ENCODE data around the gene ATOSB. TPM values are rescaled to one million over a fixed set of nuclear protein-coding genes. Genes with fewer than 3 reads are reported as not detected.

Gene ATOSB
- total RNA-seq, 1 experiment from 2014 or later: 9.2 TPM

GRCh38 chr9:35105571-35106342 is 9.9 kb downstream of the ATOSB start:
- H3K27me3 ChIP-seq (ENCODE audit: low read length): no peaks in the 10 kb centered on the region
- TF ChIP-seq EZH2 (IDR thresholded peaks at IDR 0.05; ENCODE audit: low read length, unreplicated experiment) (no peak), CTCF (conservative IDR thresholded peaks at IDR 0.05; ENCODE audit: low read depth, low read length) (no peak), EZH2phosphoT487 (IDR thresholded peaks at IDR 0.05; ENCODE audit: borderline replicate concordance, low read length) (no peak)
- H3K4me2 ChIP-seq (ENCODE audit: low read length): no peak overlapping the region
- POLR2A ChIA-PET (ENCODE audit: unreplicated experiment): interaction anchor here (0.5 kb wide), 1 partner anchor 457 kb away, joined by 3 read pairs; no protein-coding TSS in a partner anchor
- H3F3A ChIP-seq (ENCODE audit: low read length, unreplicated experiment): no peaks in the 10 kb centered on the region
- no TSS peak for BruUV-seq (replicated peaks)
- no peak for ATAC-seq
- no peaks in the 10 kb centered on the region for H3K9me3 ChIP-seq (ENCODE audit: low read length)
- no peaks in the 10 kb centered on the region for H4K20me1 ChIP-seq (ENCODE audit: low read length)
- no peak overlapping the region for H3K4me3 ChIP-seq (ENCODE audit: low read length)
- no peak overlapping the region for H3K27ac ChIP-seq (ENCODE audit: low read length)
- intact Hi-C loops (cut with micrococcal nuclease): no loop called here
- no peak for DNase-seq
- no peak overlapping the region for H3K9ac ChIP-seq (ENCODE audit: low read length)
- H3K79me2 ChIP-seq (ENCODE audit: low read length): peaks cover 20% of the 10 kb centered on the region
- peaks cover 27% of the 10 kb centered on the region for H3K4me1 ChIP-seq (ENCODE audit: insufficient read depth, low read length)
- no peak overlapping the region for H2AFZ ChIP-seq (ENCODE audit: low read length)
- no peaks in the 10 kb centered on the region for H3K9me2 ChIP-seq (replicated peaks; ENCODE audit: low read length)
- no peaks in the 10 kb centered on the region for H3K36me3 ChIP-seq (ENCODE audit: low read depth, low read length)
- CTCF ChIA-PET: no interaction called here

- ATAC-seq: no peak
- BruUV-seq (replicated peaks): no TSS peak
These were observed 10.5 kb downstream of the ATOSB start for GRCh38 chr9:35105126-35105525.

More at GRCh38 chr9:35105126-35105525, 10.5 kb downstream of the ATOSB start:
- H3K4me1 ChIP-seq (ENCODE audit: insufficient read depth, low read length): peaks cover 20% of the 10 kb centered on the region
- POLR2A ChIA-PET (ENCODE audit: unreplicated experiment): no interaction called here
- no peak overlapping the region for H2AFZ ChIP-seq (ENCODE audit: low read length)
- no peak overlapping the region for H3K4me2 ChIP-seq (ENCODE audit: low read length)
- H3K9me3 ChIP-seq (ENCODE audit: low read length): no peaks in the 10 kb centered on the region
- H3K27ac ChIP-seq (ENCODE audit: low read length): no peak overlapping the region
- H4K20me1 ChIP-seq (ENCODE audit: low read length): no peaks in the 10 kb centered on the region
- intact Hi-C loops (cut with micrococcal nuclease): no loop called here
- H3K9me2 ChIP-seq (replicated peaks; ENCODE audit: low read length): no peaks in the 10 kb centered on the region
- no peak for DNase-seq
- H3K9ac ChIP-seq (ENCODE audit: low read length): no peak overlapping the region
- no peak overlapping the region for H3K4me3 ChIP-seq (ENCODE audit: low read length)
- TF ChIP-seq EZH2 (IDR thresholded peaks at IDR 0.05; ENCODE audit: low read length, unreplicated experiment) (no peak), EZH2phosphoT487 (IDR thresholded peaks at IDR 0.05; ENCODE audit: borderline replicate concordance, low read length) (no peak), CTCF (conservative IDR thresholded peaks at IDR 0.05; ENCODE audit: low read depth, low read length) (no peak)
- H3K79me2 ChIP-seq (ENCODE audit: low read length): peaks cover 20% of the 10 kb centered on the region
- CTCF ChIA-PET: no interaction called here
- H3K27me3 ChIP-seq (ENCODE audit: low read length): no peaks in the 10 kb centered on the region
- H3K36me3 ChIP-seq (ENCODE audit: low read depth, low read length): no peaks in the 10 kb centered on the region
- no peaks in the 10 kb centered on the region for H3F3A ChIP-seq (ENCODE audit: low read length, unreplicated experiment)
